Panc1 (cell line): ENCODE measurements around the gene TNIP2. TPM values are rescaled to one million over a fixed set of nuclear protein-coding genes. Genes with fewer than 3 reads are reported as not detected.

Experiments
- ATAC-seq: fragments of 200-7000 bp; cut with Tn5 transposase; 2 replicates; pipeline ENCODE4 v1.9.1; 2020; ENCODE audit warnings: mild to moderate bottlenecking, moderate library complexity
- BruUV-seq: library from RNA; stranded (reverse); fragments of 400-500 nt; replicated peaks from 2 replicates; lab custom pipeline; 2021; lab: Mats Ljungman, UMichigan
- CTCF ChIA-PET: fragments of 300-600 bp; sonication (Branson Sonifier 250); formaldehyde crosslinking; loops from one replicate; lab custom pipeline; 2022; ENCODE audit warnings: antibody characterized with exemption; lab: Charles Lee
- POLR2A ChIA-PET: fragments of 300-600 bp; sonication (Branson Sonifier 250); formaldehyde crosslinking; loops from one replicate; lab custom pipeline; 2022; ENCODE audit warnings: antibody characterized with exemption; lab: Charles Lee
- DNase-seq: peaks from one replicate; pipeline ENCODE4 v3.0.0-alpha.2; 2010; ENCODE audit warnings: low read depth, low spot score
- H3K27ac ChIP-seq: 2 replicates; pipeline ENCODE4 v1.5.1; 2011; ENCODE audit warnings: mild to moderate bottlenecking, low read length, inconsistent platforms
- H3K27me3 ChIP-seq: fragments of 200-500 bp; sonication (Bioruptor generic); 2 replicates; pipeline ENCODE4 v1.6.0; 2014; ENCODE audit warnings: low read length, inconsistent platforms; ENCODE audit not compliant: control insufficient read depth, insufficient read depth
- H3K36me3 ChIP-seq: fragments of 200-500 bp; sonication (Bioruptor generic); 2 replicates; pipeline ENCODE4 v1.5.1; 2014; ENCODE audit warnings: inconsistent platforms, mild to moderate bottlenecking, low read length, moderate library complexity; ENCODE audit not compliant: control insufficient read depth, insufficient read depth
- H3K4me1 ChIP-seq: 2 replicates; pipeline ENCODE4 v1.5.1; 2011; ENCODE audit warnings: inconsistent platforms, mild to moderate bottlenecking, low read length, moderate library complexity; ENCODE audit not compliant: control insufficient read depth, insufficient read depth
- H3K4me3 ChIP-seq, 2 experiments: 2 replicates each; pipeline ENCODE4 v1.5.1; 2011 to 2012; ENCODE audit warnings: low read depth in 2 of 2, low read length in 2 of 2, mild to moderate bottlenecking in 2 of 2, inconsistent platforms in 1 of 2, moderate library complexity in 1 of 2
- H3K9me3 ChIP-seq: fragments of 200-500 bp; sonication (Bioruptor generic); 2 replicates; pipeline ENCODE4 v1.5.1; 2014; ENCODE audit warnings: low read depth, mild to moderate bottlenecking, inconsistent platforms, low read length, moderate library complexity; ENCODE audit not compliant: control insufficient read depth, insufficient read depth
- POLR2AphosphoS5 ChIP-seq: IDR thresholded peaks from 2 replicates; pipeline ENCODE4 v1.6.1; 2012; ENCODE audit warnings: mild to moderate bottlenecking, low read depth, low read length, moderate library complexity
- SIN3A ChIP-seq: IDR thresholded peaks from 2 replicates; pipeline ENCODE4 v1.6.1; 2012; ENCODE audit warnings: low read depth, mild to moderate bottlenecking, low read length, moderate library complexity, borderline replicate concordance; ENCODE audit not compliant: insufficient read depth
- TCF7L2 ChIP-seq: IDR thresholded peaks from 2 replicates; pipeline ENCODE4 v1.6.1; 2011; ENCODE audit warnings: mild to moderate bottlenecking, low read depth, low read length, inconsistent platforms
- in situ Hi-C: cut with HindIII; loops from 2 replicates; pipeline ENCODE4 v1.10.0; 2016; ENCODE audit warnings: low sequenced_read_pairs, low pct_unique_long_range_greater_than_20kb
- intact Hi-C: fragments of 100-400 bp; cut with micrococcal nuclease; formaldehyde crosslinking; loops from one replicate; pipeline ENCODE4 v1.10.0; 2022; ENCODE audit not compliant: unreplicated experiment
- total RNA-seq: library from RNA; stranded (reverse); gene quantifications from one replicate; pipeline ENCODE4 v1.2.1, GENCODE V29; 2021; ENCODE audit not compliant: unreplicated experiment
- TF ChIP-seq, protein P1 (sequence below): fragments of 450-650 bp; IDR thresholded peaks from 2 replicates; pipeline ENCODE4 v1.5.1; 2017; ENCODE audit warnings: mild to moderate bottlenecking
- TF ChIP-seq, protein P2 (sequence below), 2 experiments: IDR thresholded peaks; 2 replicates each; pipeline ENCODE4 v1.6.1; 2011 to 2012; ENCODE audit warnings: low read depth in 2 of 2, control low read depth in 1 of 2, low read length in 1 of 2, mild to moderate bottlenecking in 1 of 2, moderate library complexity in 1 of 2; ENCODE audit not compliant: insufficient read depth in 1 of 2

Gene TNIP2
- total RNA-seq, 1 experiment from 2014 or later, result 60.3 TPM

GRCh38 chr4:2734612-2735011, 21.5 kb downstream of the TNIP2 start:
- ATAC-seq (no peak), DNase-seq (no peak)
- POLR2A ChIA-PET, result no interaction called here
- H3K36me3 ChIP-seq, result no peaks in the 10 kb centered on the region
- in situ Hi-C loops, result no loop called here
- H3K27me3 ChIP-seq, result no peaks in the 10 kb centered on the region
- CTCF ChIA-PET, result interaction anchor here (0.6 kb wide), 1 partner anchor 273 kb away, joined by 3 read pairs; no protein-coding TSS in a partner anchor
- H3K4me1 ChIP-seq, result no peaks in the 10 kb centered on the region
- no peak for TF ChIP-seq SIN3A
- no peak for TF ChIP-seq TCF7L2
- TF ChIP-seq, protein P1, sequence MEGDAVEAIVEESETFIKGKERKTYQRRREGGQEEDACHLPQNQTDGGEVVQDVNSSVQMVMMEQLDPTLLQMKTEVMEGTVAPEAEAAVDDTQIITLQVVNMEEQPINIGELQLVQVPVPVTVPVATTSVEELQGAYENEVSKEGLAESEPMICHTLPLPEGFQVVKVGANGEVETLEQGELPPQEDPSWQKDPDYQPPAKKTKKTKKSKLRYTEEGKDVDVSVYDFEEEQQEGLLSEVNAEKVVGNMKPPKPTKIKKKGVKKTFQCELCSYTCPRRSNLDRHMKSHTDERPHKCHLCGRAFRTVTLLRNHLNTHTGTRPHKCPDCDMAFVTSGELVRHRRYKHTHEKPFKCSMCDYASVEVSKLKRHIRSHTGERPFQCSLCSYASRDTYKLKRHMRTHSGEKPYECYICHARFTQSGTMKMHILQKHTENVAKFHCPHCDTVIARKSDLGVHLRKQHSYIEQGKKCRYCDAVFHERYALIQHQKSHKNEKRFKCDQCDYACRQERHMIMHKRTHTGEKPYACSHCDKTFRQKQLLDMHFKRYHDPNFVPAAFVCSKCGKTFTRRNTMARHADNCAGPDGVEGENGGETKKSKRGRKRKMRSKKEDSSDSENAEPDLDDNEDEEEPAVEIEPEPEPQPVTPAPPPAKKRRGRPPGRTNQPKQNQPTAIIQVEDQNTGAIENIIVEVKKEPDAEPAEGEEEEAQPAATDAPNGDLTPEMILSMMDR, result no peak
- TF ChIP-seq, protein P2, sequence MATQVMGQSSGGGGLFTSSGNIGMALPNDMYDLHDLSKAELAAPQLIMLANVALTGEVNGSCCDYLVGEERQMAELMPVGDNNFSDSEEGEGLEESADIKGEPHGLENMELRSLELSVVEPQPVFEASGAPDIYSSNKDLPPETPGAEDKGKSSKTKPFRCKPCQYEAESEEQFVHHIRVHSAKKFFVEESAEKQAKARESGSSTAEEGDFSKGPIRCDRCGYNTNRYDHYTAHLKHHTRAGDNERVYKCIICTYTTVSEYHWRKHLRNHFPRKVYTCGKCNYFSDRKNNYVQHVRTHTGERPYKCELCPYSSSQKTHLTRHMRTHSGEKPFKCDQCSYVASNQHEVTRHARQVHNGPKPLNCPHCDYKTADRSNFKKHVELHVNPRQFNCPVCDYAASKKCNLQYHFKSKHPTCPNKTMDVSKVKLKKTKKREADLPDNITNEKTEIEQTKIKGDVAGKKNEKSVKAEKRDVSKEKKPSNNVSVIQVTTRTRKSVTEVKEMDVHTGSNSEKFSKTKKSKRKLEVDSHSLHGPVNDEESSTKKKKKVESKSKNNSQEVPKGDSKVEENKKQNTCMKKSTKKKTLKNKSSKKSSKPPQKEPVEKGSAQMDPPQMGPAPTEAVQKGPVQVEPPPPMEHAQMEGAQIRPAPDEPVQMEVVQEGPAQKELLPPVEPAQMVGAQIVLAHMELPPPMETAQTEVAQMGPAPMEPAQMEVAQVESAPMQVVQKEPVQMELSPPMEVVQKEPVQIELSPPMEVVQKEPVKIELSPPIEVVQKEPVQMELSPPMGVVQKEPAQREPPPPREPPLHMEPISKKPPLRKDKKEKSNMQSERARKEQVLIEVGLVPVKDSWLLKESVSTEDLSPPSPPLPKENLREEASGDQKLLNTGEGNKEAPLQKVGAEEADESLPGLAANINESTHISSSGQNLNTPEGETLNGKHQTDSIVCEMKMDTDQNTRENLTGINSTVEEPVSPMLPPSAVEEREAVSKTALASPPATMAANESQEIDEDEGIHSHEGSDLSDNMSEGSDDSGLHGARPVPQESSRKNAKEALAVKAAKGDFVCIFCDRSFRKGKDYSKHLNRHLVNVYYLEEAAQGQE (IDR thresholded peaks at IDR 0.05; ENCODE audit: insufficient read depth in 1 of 2, low read depth in 2 of 2, low read length in 1 of 2), result no peak
- TF ChIP-seq POLR2AphosphoS5, result no peak
- intact Hi-C loops, result no loop called here
- no peak overlapping the region for H3K27ac ChIP-seq
- TSS peak; percentile 46 for BruUV-seq
- no peak overlapping the region for H3K4me3 ChIP-seq
- H3K9me3 ChIP-seq, result no peaks in the 10 kb centered on the region

DNA sequence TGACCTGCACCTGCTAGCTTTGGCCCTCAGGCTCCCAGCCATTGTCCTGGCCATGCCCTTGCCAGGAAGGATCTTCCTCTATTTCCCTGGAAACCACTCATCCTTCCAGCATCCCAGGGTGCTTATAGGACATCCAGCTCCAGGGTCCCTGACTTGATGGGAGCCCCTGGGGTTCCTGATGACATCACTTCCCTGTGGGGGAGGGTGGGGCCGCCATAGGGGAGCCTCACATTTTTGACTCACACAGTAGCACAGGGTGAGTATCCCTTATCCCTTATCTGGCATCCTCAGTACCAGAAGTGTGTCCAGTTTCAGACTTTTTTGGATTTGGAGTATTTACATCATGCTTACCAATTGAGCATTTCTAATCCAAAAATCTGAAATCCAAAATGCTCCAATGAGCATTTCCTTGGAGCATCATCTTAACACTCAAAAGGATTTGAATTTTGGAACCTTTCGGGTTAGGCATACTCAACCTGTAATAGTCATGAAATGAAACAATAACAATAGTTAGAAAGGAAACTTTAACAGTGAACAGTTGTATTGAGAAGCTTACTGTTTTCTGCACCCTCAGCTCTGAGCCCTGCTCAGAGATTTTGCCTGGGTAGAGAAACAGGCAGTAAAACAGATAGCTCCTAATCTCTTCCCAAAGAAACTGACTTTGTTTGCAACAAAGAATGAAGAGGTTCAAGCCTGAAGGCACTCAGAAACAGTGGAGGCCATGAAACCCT, 22.1 kb downstream of the TNIP2 start:
- no peak for TF ChIP-seq SIN3A
- TF ChIP-seq, protein P1, result no peak
- no peak for TF ChIP-seq POLR2AphosphoS5
- TF ChIP-seq, protein P2 (IDR thresholded peaks at IDR 0.05; ENCODE audit: insufficient read depth in 1 of 2, low read depth in 2 of 2, low read length in 1 of 2), result no peak
- TF ChIP-seq TCF7L2, result no peak

More for the DNA sequence above, 22.1 kb downstream of the TNIP2 start:
- CTCF ChIA-PET, result interaction anchor here (0.6 kb wide), 2 partner anchors 9 to 272 kb away, joined by 3 to 7 read pairs; no protein-coding TSS in a partner anchor
- no peaks in the 10 kb centered on the region for H3K27me3 ChIP-seq
- no peaks in the 10 kb centered on the region for H3K4me1 ChIP-seq
- no TSS peak for BruUV-seq
- no peak for DNase-seq
- POLR2A ChIA-PET, result no interaction called here
- no peak for ATAC-seq
- H3K27ac ChIP-seq, result no peak overlapping the region
- H3K4me3 ChIP-seq, result no peak overlapping the region
- H3K9me3 ChIP-seq, result no peaks in the 10 kb centered on the region
- in situ Hi-C loops (no loop called here), intact Hi-C loops (no loop called here)
- H3K36me3 ChIP-seq, result no peaks in the 10 kb centered on the region
